ENCODE measurements around the gene USH2A.

GRCh38 chr1:215606036-215606435, 817.2 kb downstream of the USH2A start:
- no peak for TF ChIP-seq CTCF (IDR thresholded peaks at IDR 0.05)
- no peak for TF ChIP-seq POLR2A (IDR thresholded peaks at IDR 0.05)

Data from testis (tissue), 2 donors.